RKO (cell line): ENCODE data around the gene ZBTB2.
A peak's percentile ranks its signal among the peaks of the same experiment; 100 is the strongest.

Experiments used
- DNase-seq: peaks from one replicate; pipeline ENCODE4 v3.0.0-alpha.2; 2016; ENCODE audit warnings: low spot score

ZBTB2 gene

GRCh38 chr6:151391471-151392413, at the start of gene ZBTB2:
Gene ZBTB2 (minus strand): TSS chr6:151391559. CDS start chr6:151373637, 17,922 bp downstream.
- DNase-seq: peak; percentile 88

- DNase-seq: no peak
Observed at GRCh38 chr6:151440930-151441329, 49.6 kb upstream of the ZBTB2 start.

GRCh38 chr6:151440498-151440897, 49.1 kb upstream of the ZBTB2 start:
- no peak for DNase-seq

- no peak for DNase-seq
Observed at GRCh38 chr6:151437401-151437800, 46.0 kb upstream of the ZBTB2 start.

GRCh38 chr6:151436802-151437201, 45.4 kb upstream of the ZBTB2 start:
- no peak for DNase-seq

GRCh38 chr6:151436300-151436699, 44.9 kb upstream of the ZBTB2 start:
- DNase-seq: no peak

- DNase-seq: no peak
Observed at GRCh38 chr6:151434369-151434768, 43.0 kb upstream of the ZBTB2 start.

GRCh38 chr6:151432651-151433050, 41.3 kb upstream of the ZBTB2 start:
- no peak for DNase-seq

GRCh38 chr6:151431337-151431736, 40.0 kb upstream of the ZBTB2 start:
- DNase-seq: no peak

- no peak for DNase-seq
Observed at GRCh38 chr6:151430886-151431285, 39.5 kb upstream of the ZBTB2 start.

- DNase-seq: no peak
Observed at GRCh38 chr6:151428093-151428735, 36.9 kb upstream of the ZBTB2 start.

- DNase-seq: no peak
Observed at GRCh38 chr6:151425561-151425960, 34.2 kb upstream of the ZBTB2 start.

- no peak for DNase-seq
Observed at GRCh38 chr6:151422981-151423380, 31.6 kb upstream of the ZBTB2 start.

- DNase-seq: no peak
Observed at GRCh38 chr6:151417477-151417876, 26.1 kb upstream of the ZBTB2 start.

- DNase-seq: no peak
Observed at GRCh38 chr6:151414641-151415260, 23.4 kb upstream of the ZBTB2 start.

GRCh38 chr6:151413372-151414145, 22.2 kb upstream of the ZBTB2 start:
- DNase-seq: no peak

GRCh38 chr6:151412909-151413308, 21.6 kb upstream of the ZBTB2 start:
- no peak for DNase-seq

GRCh38 chr6:151409679-151410078, 18.3 kb upstream of the ZBTB2 start:
- no peak for DNase-seq

- no peak for DNase-seq
Observed at GRCh38 chr6:151409260-151409659, 17.9 kb upstream of the ZBTB2 start.

- no peak for DNase-seq
Observed at GRCh38 chr6:151408858-151409257, 17.5 kb upstream of the ZBTB2 start.

- no peak for DNase-seq
Observed at GRCh38 chr6:151403919-151404308, 12.6 kb upstream of the ZBTB2 start.

GRCh38 chr6:151402228-151402627, 10.9 kb upstream of the ZBTB2 start:
- DNase-seq: no peak
